ENCODE results near the gene NR4A2. TPM values are rescaled to one million over a fixed set of nuclear protein-coding genes. Genes with fewer than 3 reads are reported as not detected.

Gene NR4A2
- total RNA-seq, 1 donor from 2014 or later = 2.2 TPM

DNA sequence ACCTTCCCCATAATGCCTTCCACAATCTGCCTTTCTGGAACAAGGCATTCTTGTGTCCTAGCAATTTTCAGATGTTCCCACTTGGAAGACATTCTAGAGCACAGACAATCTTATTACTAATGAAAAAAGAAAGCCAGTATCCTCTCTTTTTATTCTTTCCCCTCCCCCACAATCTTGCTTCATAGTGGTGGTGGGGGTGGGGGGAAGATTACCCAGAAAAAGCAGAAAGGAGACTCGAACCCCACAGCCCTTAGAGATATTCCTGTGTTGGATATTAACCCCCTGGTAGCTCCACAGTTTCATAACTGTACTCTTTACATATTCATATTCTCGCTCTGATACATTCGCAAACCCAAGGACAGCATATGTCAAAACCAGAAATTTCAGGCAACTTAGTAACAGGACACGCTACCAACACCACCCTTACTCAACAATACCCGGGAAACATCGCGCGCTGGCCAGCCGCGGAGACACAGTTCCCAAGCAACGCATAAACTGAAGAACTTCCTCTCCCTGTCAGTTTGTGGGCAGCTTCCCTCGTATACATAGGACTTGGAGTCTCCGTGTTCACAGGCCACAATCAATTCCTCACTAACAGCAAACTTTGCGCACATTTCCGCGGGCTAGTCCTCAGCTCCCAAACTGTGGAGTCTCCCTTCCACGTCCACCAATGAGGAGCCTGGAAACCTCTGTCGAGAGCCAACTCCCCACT lies 793 bp downstream of the NR4A2 start:
- Mint-ChIP-seq H3K4me3 (ENCODE audit: unreplicated experiment) (peak overlapping the region; percentile 94), H3K36me3 (ENCODE audit: unreplicated experiment) (peaks cover 4% of the 10 kb centered on the region), H3K27ac (ENCODE audit: unreplicated experiment) (no peak overlapping the region), H3K4me1 (ENCODE audit: low read depth, unreplicated experiment) (peaks cover 34% of the 10 kb centered on the region), H3K27me3 (ENCODE audit: unreplicated experiment) (peaks cover 29% of the 10 kb centered on the region), H3K9me3 (ENCODE audit: unreplicated experiment) (peaks cover 15% of the 10 kb centered on the region)
- TF ChIP-seq, protein P1, sequence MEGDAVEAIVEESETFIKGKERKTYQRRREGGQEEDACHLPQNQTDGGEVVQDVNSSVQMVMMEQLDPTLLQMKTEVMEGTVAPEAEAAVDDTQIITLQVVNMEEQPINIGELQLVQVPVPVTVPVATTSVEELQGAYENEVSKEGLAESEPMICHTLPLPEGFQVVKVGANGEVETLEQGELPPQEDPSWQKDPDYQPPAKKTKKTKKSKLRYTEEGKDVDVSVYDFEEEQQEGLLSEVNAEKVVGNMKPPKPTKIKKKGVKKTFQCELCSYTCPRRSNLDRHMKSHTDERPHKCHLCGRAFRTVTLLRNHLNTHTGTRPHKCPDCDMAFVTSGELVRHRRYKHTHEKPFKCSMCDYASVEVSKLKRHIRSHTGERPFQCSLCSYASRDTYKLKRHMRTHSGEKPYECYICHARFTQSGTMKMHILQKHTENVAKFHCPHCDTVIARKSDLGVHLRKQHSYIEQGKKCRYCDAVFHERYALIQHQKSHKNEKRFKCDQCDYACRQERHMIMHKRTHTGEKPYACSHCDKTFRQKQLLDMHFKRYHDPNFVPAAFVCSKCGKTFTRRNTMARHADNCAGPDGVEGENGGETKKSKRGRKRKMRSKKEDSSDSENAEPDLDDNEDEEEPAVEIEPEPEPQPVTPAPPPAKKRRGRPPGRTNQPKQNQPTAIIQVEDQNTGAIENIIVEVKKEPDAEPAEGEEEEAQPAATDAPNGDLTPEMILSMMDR (IDR thresholded peaks at IDR 0.05; ENCODE audit: partially characterized antibody, unreplicated experiment) = no peak
- DNase-seq = no peak

DNA sequence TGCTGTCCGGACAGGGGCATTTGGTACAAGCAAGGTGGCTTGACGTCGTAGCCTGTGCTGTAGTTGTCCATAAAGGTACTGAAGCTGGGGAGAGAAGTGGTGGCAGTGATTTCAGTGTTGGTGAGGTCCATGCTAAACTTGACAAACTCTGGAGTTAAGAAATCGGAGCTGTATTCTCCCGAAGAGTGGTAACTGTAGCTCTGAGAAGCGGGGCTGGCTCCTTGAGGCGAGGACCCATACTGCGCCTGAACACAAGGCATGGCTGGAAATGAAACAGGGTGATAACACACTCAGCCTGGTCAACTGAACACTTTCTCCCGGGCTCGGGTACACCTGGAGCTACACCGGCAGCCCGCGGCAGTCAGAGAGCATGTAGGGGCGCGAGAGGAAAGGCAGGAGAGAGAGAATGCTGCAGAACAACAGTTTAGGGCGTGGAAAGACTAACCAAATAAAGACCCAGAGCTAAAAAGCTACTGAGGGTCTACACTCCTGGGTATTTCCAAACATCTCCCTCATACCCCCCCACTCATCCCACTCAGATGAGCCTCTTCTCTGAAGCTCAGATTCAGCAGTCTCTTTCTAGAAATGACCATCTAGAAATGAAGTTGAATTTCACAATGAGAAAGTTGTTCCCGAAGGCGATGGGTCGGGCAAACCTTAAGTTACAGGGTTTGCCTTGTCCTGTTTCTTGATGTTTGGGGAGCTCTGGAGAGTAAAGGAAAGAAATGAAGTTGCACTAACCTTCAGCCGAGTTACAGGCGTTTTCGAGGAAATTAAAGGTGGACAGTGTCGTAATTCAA lies 2.4 kb downstream of the NR4A2 start:
- peak overlapping the region; percentile 70 for H3K4me3 Mint-ChIP-seq (ENCODE audit: unreplicated experiment)
- no peak overlapping the region for H3K27ac Mint-ChIP-seq (ENCODE audit: unreplicated experiment)
- H3K9me3 Mint-ChIP-seq (ENCODE audit: unreplicated experiment) = peaks cover 13% of the 10 kb centered on the region
- no peak for DNase-seq
- H3K27me3 Mint-ChIP-seq (ENCODE audit: unreplicated experiment) = peaks cover 33% of the 10 kb centered on the region
- peaks cover 4% of the 10 kb centered on the region for H3K36me3 Mint-ChIP-seq (ENCODE audit: unreplicated experiment)
- TF ChIP-seq, protein P1 (IDR thresholded peaks at IDR 0.05; ENCODE audit: partially characterized antibody, unreplicated experiment) = no peak
- H3K4me1 Mint-ChIP-seq (ENCODE audit: low read depth, unreplicated experiment) = peaks cover 32% of the 10 kb centered on the region

DNA sequence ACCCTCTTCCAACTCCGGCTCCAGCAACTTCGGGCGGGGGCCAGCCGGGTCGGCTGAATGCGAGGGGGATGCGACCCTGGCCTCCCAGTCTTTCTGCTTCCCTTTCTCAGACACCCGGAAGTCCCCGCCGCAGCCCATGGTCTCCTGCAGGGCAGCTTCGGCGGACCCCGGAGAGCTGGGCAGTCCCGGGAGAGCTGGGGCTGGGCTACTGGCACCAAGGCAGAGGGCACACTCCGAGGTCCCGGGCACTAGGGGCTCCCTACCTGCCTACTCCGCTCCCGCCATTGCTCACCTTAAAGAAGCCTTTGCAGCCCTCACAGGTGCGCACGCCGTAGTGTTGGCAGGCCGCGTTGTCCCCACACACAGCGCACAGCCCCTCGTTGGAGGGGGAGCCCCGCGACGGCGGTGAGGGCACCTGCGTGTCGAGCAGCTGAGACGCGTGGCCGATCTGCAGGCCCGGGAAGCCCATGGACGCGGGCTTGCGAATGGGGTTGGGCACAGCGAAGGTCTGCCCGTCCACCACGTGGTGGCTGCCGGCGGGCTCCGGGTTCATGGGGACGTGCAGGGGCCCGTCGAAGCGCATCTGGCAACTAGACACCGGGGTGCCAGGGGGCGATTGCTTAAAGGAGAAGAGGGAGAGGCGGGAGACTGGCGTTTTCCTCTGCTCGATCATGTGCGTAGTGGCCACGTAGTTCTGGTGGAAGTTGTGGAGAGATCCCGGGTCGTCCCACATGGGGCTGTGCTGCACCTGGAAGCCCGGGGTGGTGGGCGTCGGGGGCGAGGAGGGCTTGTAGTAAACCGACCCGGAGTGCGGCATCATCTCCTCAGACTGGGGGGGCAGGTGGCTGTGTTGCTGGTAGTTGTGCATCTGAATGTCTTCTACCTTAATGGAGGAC lies 3.2 kb downstream of the NR4A2 start:
- peaks cover 30% of the 10 kb centered on the region for H3K4me1 Mint-ChIP-seq (ENCODE audit: low read depth, unreplicated experiment)
- peaks cover 13% of the 10 kb centered on the region for H3K9me3 Mint-ChIP-seq (ENCODE audit: unreplicated experiment)
- H3K36me3 Mint-ChIP-seq (ENCODE audit: unreplicated experiment) = peaks cover 4% of the 10 kb centered on the region
- H3K27ac Mint-ChIP-seq (ENCODE audit: unreplicated experiment) = no peak overlapping the region
- peaks cover 31% of the 10 kb centered on the region for H3K27me3 Mint-ChIP-seq (ENCODE audit: unreplicated experiment)
- TF ChIP-seq, protein P1 (IDR thresholded peaks at IDR 0.05; ENCODE audit: partially characterized antibody, unreplicated experiment) = no peak
- DNase-seq = no peak
- H3K4me3 Mint-ChIP-seq (ENCODE audit: unreplicated experiment) = peak overlapping the region; percentile 72

DNA sequence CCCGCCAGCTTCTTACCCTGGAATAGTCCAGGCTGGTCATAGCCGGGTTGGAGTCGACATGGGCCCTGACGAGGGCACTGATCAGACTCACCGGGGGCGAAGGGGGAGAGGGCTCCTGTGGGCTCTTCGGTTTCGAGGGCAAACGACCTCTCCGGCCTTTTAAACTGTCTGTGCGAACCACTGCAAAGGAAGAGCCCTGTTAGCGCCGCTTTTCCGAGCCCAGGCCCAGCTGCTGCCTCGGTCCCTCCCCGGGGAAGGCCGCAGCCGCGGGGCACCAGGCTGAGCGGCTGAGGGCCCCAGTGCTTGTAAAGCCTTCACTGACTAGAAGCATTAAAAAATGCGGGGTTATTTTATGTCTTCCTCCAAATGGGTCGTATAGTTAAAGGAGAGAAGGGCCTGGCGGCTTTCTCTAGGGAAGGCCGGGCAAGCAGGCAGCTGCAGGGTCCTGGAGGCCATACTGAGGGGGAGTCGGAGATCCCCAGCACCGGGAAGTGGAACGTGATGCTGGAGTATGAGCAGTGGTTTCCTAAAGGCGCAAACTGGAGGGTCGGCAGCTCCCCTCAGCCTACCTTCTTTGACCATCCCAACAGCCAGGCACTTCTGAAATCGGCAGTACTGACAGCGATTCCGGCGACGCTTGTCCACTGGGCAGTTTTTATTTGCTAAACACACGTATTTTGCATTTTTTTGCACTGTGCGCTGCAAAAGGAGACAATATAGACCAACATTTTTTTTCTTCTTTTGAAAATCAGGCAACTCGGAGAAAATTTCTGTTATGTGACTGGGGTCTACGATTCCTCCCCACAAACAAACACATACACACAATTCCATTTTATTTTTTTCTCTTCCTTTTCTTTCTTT lies 4.5 kb downstream of the NR4A2 start:
- H3K27me3 Mint-ChIP-seq (ENCODE audit: unreplicated experiment) = peaks cover 29% of the 10 kb centered on the region
- peaks cover 13% of the 10 kb centered on the region for H3K9me3 Mint-ChIP-seq (ENCODE audit: unreplicated experiment)
- H3K4me1 Mint-ChIP-seq (ENCODE audit: low read depth, unreplicated experiment) = peaks cover 31% of the 10 kb centered on the region
- peak overlapping the region; percentile 72 for H3K4me3 Mint-ChIP-seq (ENCODE audit: unreplicated experiment)
- H3K27ac Mint-ChIP-seq (ENCODE audit: unreplicated experiment) = peak overlapping the region; percentile 33
- TF ChIP-seq, protein P1 (IDR thresholded peaks at IDR 0.05; ENCODE audit: partially characterized antibody, unreplicated experiment) = no peak
- DNase-seq = peak; percentile 63
- H3K36me3 Mint-ChIP-seq (ENCODE audit: unreplicated experiment) = peaks cover 10% of the 10 kb centered on the region

Data from glutamatergic neuron (in vitro differentiated cells).